COLO829 (cell line): Measurements from ENCODE around the gene DYNLT2B.
A peak's percentile ranks its signal among the peaks of the same experiment; 100 is the strongest.
"Not testable (repeated sequence)": the region's sequence is repeated elsewhere in the genome, so short reads cannot be mapped to it uniquely, and the experiment has no call there.

Experiments
- DNase-seq: peaks from one replicate; pipeline ENCODE4 v3.0.0; 2012; ENCODE audit warnings: low spot score

The DYNLT2B gene

GRCh38 chr3:196317687-196318467 lies at the start of gene DYNLT2B:
Gene DYNLT2B, minus strand, starts transcription at chr3:196318240. Its CDS starts 88 bp downstream, at chr3:196318152.
- DNase-seq = peak; percentile 99

DNA sequence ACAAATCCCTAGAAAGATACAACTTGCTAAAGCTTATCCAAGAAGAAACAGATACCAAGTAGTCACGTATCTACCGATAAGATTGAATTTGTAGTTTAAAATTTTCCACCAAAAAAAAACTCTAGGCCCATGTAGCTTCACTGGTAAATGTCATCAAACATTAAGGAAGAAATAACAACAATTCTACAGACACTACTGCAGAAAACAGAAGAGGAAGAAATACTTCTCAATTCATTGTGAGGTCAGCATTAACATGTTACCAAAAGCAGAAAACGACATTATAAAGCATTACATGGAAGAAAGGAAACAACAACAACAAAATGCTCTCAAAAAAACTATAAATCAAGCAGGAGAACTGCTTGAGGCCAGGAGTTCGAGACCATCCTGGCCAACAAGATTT lies 47.7 kb upstream of the DYNLT2B start:
- no peak for DNase-seq

- DNase-seq = no peak
These were observed 42.5 kb upstream of the DYNLT2B start for GRCh38 chr3:196360586-196360985.

DNA sequence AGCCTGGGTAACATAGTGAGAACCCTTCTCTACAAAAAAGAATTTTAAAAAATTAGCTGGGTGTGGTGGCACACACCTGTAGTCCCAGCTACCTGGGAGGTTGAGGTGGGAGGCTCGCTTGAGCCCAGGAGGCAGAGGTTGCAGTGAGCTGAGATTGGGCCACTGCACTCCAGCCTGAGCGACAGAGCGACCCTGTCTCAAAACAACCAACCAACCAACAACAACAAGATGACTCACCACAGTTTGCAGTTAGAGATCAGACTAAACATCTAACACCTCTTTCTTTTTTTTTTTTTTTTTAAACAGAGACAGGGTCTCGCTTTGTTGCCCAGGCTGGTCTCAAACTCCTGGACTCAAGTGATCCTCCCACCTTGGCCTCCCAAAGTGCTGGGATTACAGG lies 40.5 kb upstream of the DYNLT2B start:
- not testable (repeated sequence) for DNase-seq

GRCh38 chr3:196357905-196358304 lies 39.9 kb upstream of the DYNLT2B start:
- no peak for DNase-seq

- no peak for DNase-seq
These were observed 38.5 kb upstream of the DYNLT2B start for GRCh38 chr3:196356556-196356955.

DNA sequence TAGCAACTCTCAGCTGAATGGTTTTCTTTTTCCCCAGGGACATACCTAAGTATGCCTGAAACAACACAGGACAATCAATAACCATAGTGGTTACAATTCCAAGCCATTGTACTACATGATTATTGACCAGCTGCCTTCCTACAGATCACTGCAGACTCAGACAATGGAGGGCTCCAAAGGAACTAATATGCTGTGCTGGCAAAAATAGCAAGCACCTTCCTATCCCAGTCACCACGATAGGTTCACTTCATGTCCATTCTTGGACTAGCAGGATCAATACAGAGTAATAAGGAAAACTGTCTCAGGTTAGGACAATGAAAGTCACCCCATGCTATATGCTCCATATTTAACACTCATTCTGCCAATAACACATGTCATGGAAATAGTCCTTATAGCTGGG lies 37.6 kb upstream of the DYNLT2B start:
- DNase-seq = no peak

DNA sequence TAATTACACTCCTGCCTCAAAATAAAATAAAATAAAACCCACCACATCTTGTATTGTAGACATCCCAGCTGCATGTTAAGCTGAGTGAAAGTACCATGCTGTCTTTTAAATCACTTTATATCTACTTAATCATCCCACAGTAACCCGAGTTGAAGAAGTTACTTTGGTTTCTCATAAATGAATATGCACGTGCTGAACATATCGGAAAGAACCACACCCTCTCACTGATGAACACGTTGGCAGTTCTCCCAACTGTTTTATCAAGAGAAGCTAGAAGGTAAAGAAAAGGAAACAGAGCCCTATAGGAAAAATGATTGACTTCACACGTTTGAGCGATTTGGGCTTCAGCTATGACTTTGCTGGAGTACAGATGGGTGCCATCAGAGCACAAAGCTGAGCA lies 36.1 kb upstream of the DYNLT2B start:
- DNase-seq = no peak

DNA sequence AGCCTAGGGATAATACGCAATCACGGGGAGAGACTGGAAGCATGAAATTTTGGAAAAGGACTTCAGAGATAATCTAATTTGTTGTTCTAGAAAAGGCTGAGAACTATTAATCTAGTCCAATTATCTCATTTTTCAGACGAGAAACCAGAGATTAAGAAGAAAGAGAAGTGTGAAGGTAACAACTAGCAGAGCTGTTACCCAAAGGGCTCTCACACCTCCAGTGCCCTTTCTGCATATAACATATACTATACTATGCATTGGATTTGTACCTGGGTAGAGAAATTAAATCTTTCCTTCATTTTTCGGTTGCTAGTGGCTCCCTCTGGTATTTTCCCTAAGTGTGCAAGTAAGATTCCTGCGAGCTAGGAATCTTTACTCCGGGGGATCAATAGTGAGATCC lies 33.5 kb upstream of the DYNLT2B start:
- DNase-seq = no peak

DNA sequence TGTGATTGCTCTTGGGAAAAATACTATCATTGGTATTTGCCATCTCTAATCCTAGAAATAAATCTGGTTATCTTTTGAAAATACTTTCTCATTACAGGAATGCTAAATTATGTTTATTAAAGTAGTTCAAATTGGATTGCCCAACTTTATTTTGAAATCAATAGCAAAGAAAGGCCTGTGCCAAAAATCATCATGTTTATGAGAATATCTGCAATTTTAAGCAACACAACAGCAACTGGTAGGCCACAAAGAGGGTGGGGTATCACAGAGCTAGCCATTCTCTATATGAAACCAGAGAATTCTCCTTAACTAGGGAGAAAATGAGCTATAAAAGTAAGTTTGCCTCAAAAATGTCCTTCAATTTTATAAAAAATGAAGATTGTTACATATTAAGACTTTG lies 32.0 kb upstream of the DYNLT2B start:
- DNase-seq = no peak

DNA sequence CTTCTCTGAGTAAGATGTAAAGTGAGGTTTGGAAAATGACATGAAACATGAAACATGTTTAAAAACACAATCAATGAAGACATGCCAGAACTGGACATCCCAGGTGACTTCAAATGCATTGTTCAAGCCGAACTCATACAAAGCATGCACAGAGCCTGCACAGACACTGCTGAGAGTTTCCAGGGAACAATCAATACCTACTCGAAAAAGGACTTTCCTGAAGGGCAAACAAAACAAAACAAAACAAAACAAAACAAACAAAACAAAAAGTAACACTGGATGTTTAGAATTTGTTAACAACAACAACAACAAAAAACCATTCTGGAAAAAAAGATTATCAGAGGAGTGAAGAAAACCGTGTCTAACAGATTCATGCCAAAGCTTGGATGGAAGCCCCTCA lies 30.7 kb upstream of the DYNLT2B start:
- no peak for DNase-seq

GRCh38 chr3:196344663-196345062 lies 26.6 kb upstream of the DYNLT2B start:
- DNase-seq = no peak

GRCh38 chr3:196343917-196344316 lies 25.9 kb upstream of the DYNLT2B start:
- not testable (repeated sequence) for DNase-seq

DNA sequence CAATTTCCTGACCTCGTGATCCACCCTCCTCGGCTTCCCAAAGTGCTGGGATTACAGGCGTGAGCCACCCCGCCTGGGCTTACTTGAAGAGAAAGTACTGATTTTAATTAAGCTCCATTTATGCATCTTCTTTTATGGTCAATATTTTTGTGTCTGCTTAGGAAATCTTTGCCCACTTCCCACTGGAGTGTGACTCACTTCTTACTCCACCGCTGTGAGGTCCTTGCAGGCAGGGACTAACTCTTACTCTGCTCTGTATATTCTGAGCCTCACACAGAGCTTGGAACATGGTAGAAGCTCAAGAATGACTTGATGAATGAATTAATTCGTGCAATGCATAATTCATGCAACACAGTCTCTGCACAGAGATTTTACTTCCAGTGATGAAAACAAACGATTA lies 23.1 kb upstream of the DYNLT2B start:
- DNase-seq = no peak

DNA sequence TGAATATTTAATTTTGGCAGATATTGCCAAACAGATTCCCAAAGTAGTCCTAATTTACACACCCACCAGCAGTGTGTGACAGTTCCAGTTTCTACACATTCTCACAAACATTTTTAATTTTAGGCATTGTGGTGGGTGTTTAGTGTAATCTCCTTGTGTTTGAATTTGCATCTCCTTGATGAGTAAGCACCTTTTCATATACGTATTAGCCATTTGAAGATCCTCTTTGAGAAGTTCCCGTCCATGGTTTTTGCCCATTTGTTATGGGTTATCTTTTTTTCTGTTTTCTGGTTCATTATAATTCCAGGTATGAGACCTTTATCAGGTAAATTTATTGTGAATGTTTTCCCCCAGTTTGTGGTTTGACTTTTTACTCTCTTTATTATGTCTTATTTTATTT lies 22.4 kb upstream of the DYNLT2B start:
- no peak for DNase-seq

DNA sequence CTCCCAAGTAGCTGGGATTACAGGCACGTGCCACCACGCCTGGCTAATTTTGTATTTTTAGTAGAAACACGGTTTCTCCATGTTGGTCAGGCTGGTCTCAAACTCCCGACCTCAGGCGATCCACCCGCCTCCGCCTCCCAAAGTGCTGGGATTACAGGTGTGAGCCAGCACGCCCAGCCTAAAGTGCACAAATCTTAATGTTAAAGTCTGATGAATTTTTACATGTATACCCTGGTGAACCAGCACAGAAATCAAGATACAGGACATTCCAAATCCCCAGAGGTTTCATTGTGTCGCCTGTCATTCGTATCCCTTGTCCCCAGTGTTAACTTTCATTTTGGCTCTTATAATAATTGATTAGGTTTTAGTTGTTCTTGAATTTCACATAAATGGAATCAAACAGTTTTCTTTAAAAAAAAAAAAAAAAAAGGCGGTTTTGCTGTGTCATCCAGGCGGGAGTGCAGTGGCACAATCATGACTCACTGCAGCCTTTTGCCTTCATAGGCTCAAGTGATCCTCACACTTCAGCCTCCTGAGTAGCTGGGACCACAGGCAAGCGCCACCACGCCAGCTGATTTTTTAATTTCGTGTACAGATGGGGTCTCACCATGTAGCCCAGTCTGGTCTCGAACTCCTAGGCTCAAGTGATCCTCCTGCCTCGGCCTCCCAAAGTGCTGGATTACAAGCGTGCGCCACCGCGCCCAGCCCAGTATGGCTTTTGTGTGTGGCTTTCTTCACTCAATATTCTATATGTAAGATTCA lies 21.6 kb upstream of the DYNLT2B start:
- DNase-seq = no peak

DNA sequence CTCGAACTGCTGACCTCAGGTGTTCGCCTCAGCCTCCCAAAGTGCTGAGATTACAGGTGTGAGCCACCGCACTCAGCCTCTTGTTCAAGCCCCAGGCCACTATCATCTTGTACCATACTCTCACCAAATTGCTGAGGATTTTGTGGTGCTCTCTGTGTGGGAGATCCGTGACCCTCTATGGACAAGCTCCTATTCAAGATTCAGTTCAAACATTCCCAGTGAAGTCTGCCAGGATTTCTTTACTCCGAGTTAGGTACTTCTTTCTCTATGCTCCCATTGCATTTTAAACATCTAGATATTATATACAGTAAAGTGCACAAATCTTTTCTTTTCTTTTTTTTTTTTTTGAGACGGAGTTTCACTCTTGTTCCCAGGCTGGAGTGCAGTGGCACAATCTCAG lies 21.0 kb upstream of the DYNLT2B start:
- no peak for DNase-seq

GRCh38 chr3:196336319-196337145 lies 18.5 kb upstream of the DYNLT2B start:
- DNase-seq = no peak

GRCh38 chr3:196335503-196335948 lies 17.5 kb upstream of the DYNLT2B start:
- no peak for DNase-seq

DNA sequence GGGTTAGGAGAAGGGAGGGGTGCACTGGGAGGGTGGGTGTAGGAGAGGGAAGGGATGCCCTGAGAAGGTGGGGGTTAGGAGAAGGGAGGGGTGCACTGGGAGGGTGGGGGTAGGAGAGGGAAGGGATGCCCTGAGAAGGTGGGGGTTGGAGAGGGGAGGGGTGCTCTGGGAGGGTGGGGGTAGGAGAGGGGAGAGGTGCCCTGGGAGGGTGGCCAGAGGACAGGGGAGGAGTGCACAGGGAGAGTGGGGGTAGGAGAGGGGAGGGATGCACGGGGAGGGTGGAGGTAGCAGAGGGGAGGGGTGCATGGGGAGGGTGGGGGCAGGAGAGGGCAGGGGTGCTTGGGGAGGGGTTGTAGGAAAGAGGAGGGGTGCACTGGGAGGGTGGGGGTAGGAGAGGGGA lies 16.9 kb upstream of the DYNLT2B start:
- no peak for DNase-seq

DNA sequence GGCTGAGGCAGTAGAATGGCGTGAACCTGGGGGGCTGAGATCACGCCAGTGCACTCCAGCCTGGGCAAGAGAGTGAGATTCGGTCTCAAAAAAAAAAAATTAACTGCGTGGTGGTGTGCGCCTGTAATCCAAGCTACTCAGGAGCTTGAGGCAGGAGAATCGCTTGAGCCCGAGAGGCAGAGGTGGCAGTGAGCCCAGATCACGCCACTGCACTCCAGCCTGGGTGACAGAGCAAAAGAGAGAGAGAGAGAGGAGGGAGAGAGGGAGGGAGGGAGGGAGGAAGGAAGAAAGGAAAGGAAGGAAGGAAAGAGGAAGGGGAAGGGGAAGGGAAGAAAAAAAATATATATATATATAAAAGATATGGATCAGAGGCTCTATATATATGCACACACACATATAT lies 14.1 kb upstream of the DYNLT2B start:
- DNase-seq = no peak

GRCh38 chr3:196327405-196327804 lies 9.4 kb upstream of the DYNLT2B start:
- no peak for DNase-seq

GRCh38 chr3:196326936-196327335 lies 8.9 kb upstream of the DYNLT2B start:
- DNase-seq = no peak
